Calu3 (cell line): ENCODE data around the gene MTCL3.

Experiments used
- BruUV-seq: library from RNA; stranded (reverse); fragments of 400-500 nt; replicated peaks from 2 replicates; lab custom pipeline; 2021; lab: Mats Ljungman, UMichigan
- CTCF ChIA-PET: fragments of 300-600 bp; sonication (Branson Sonifier 250); formaldehyde crosslinking; loops from one replicate; lab custom pipeline; 2022; ENCODE audit warnings: antibody characterized with exemption; lab: Charles Lee
- DNase-seq: peaks from one replicate; pipeline ENCODE4 v3.0.0; 2022
- H3K27ac Mint-ChIP-seq: one replicate; pipeline ENCODE4 v1.8.0; 2022; ENCODE audit warnings: mixed read lengths; ENCODE audit not compliant: unreplicated experiment
- H3K27me3 Mint-ChIP-seq: one replicate; pipeline ENCODE4 v1.8.0; 2022; ENCODE audit warnings: mixed read lengths; ENCODE audit not compliant: unreplicated experiment
- H3K36me3 Mint-ChIP-seq: one replicate; pipeline ENCODE4 v1.8.0; 2022; ENCODE audit warnings: mild to moderate bottlenecking, moderate library complexity, mixed read lengths; ENCODE audit not compliant: insufficient read depth, unreplicated experiment
- H3K4me1 Mint-ChIP-seq: one replicate; pipeline ENCODE4 v1.8.0; 2022; ENCODE audit warnings: mild to moderate bottlenecking, low read depth, mixed read lengths; ENCODE audit not compliant: unreplicated experiment
- H3K4me3 Mint-ChIP-seq: one replicate; pipeline ENCODE4 v1.8.0; 2022; ENCODE audit warnings: mild to moderate bottlenecking, low read depth, moderate library complexity, mixed read lengths; ENCODE audit not compliant: unreplicated experiment
- H3K9me3 Mint-ChIP-seq: one replicate; pipeline ENCODE4 v1.8.0; 2022; ENCODE audit warnings: low read depth, mixed read lengths; ENCODE audit not compliant: unreplicated experiment
- CTCF ChIP-seq: fragments of 200-600 bp; IDR thresholded peaks from one replicate; pipeline ENCODE4 v1.8.0; 2022; ENCODE audit warnings: antibody characterized with exemption; ENCODE audit not compliant: unreplicated experiment
- intact Hi-C: fragments of 100-400 bp; cut with micrococcal nuclease; formaldehyde crosslinking; loops from one replicate; pipeline ENCODE4 v1.10.0; 2022; ENCODE audit not compliant: unreplicated experiment

MTCL3 gene

GRCh38 chr6:127533736-127534135 is 14.6 kb upstream of the MTCL3 start:
- no peak for DNase-seq
- Mint-ChIP-seq H3K4me1 (no peaks in the 10 kb centered on the region), H3K4me3 (no peak overlapping the region), H3K27ac (no peak overlapping the region), H3K27me3 (no peaks in the 10 kb centered on the region), H3K36me3 (no peaks in the 10 kb centered on the region), H3K9me3 (no peaks in the 10 kb centered on the region)
- intact Hi-C loops = no loop called here
- no peak for TF ChIP-seq CTCF
- CTCF ChIA-PET = no interaction called here
- no TSS peak for BruUV-seq

- H3K9me3 Mint-ChIP-seq = no peaks in the 10 kb centered on the region
- BruUV-seq = no TSS peak
- TF ChIP-seq CTCF = no peak
- CTCF ChIA-PET = no interaction called here
- DNase-seq = no peak
- no peak overlapping the region for H3K27ac Mint-ChIP-seq
- H3K27me3 Mint-ChIP-seq = no peaks in the 10 kb centered on the region
- no peaks in the 10 kb centered on the region for H3K36me3 Mint-ChIP-seq
- no peaks in the 10 kb centered on the region for H3K4me1 Mint-ChIP-seq
- no peak overlapping the region for H3K4me3 Mint-ChIP-seq
- intact Hi-C loops = no loop called here
Measured at GRCh38 chr6:127533011-127533410, 13.9 kb upstream of the MTCL3 start.

GRCh38 chr6:127522714-127523113 is 3.6 kb upstream of the MTCL3 start:
- CTCF ChIA-PET = no interaction called here
- intact Hi-C loops = no loop called here
- H3K27me3 Mint-ChIP-seq = no peaks in the 10 kb centered on the region
- H3K4me1 Mint-ChIP-seq = no peaks in the 10 kb centered on the region
- H3K36me3 Mint-ChIP-seq = no peaks in the 10 kb centered on the region
- no peaks in the 10 kb centered on the region for H3K9me3 Mint-ChIP-seq
- no peak overlapping the region for H3K27ac Mint-ChIP-seq
- TF ChIP-seq CTCF = no peak
- no peak for DNase-seq
- no peak overlapping the region for H3K4me3 Mint-ChIP-seq
- BruUV-seq = no TSS peak

- DNase-seq = no peak
- no peak overlapping the region for H3K4me3 Mint-ChIP-seq
- H3K9me3 Mint-ChIP-seq = no peaks in the 10 kb centered on the region
- H3K27me3 Mint-ChIP-seq = peaks cover 17% of the 10 kb centered on the region
- no peak for TF ChIP-seq CTCF
- H3K27ac Mint-ChIP-seq = no peak overlapping the region
- H3K36me3 Mint-ChIP-seq = peaks cover 13% of the 10 kb centered on the region
- BruUV-seq = no TSS peak
- CTCF ChIA-PET = no interaction called here
- intact Hi-C loops = no loop called here
- H3K4me1 Mint-ChIP-seq = no peaks in the 10 kb centered on the region
Measured at GRCh38 chr6:127520066-127520465, 931 bp upstream of the MTCL3 start.
